ENCODE results near the gene TADA3.

DNA sequence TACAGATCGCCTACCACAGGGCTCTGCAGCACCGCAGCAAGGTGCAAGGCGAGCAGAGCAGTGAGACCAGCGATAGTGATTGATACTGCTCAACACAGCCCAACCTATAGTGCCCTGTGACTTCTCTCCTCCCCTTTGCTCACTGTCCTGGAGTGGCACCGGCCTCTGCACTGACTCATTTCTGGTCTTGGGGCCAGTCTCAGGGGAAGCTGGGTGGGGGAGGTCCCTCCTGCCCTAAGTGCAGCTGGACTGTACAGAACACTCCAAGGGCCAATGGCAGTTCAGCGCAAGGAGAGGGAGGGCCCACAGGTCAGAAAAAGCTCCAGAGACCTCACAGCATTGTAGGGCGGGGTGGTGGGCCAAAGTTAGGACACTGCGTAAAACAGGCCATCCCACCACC, 45.0 kb downstream of the TADA3 start:
- TF ChIP-seq, protein P1, sequence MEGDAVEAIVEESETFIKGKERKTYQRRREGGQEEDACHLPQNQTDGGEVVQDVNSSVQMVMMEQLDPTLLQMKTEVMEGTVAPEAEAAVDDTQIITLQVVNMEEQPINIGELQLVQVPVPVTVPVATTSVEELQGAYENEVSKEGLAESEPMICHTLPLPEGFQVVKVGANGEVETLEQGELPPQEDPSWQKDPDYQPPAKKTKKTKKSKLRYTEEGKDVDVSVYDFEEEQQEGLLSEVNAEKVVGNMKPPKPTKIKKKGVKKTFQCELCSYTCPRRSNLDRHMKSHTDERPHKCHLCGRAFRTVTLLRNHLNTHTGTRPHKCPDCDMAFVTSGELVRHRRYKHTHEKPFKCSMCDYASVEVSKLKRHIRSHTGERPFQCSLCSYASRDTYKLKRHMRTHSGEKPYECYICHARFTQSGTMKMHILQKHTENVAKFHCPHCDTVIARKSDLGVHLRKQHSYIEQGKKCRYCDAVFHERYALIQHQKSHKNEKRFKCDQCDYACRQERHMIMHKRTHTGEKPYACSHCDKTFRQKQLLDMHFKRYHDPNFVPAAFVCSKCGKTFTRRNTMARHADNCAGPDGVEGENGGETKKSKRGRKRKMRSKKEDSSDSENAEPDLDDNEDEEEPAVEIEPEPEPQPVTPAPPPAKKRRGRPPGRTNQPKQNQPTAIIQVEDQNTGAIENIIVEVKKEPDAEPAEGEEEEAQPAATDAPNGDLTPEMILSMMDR (IDR thresholded peaks at IDR 0.05): no peak
- TF ChIP-seq POLR2A (IDR thresholded peaks at IDR 0.05) (no peak), POLR2AphosphoS5 (IDR thresholded peaks at IDR 0.05; ENCODE audit: insufficient read depth in 1 of 2, low read depth in 1 of 2) (no peak)

All from vagina (tissue), 2 donors.